Measurements from ENCODE around the gene PTTG1.
A peak's percentile ranks its signal among the peaks of the same experiment; 100 is the strongest.

Gene PTTG1

DNA sequence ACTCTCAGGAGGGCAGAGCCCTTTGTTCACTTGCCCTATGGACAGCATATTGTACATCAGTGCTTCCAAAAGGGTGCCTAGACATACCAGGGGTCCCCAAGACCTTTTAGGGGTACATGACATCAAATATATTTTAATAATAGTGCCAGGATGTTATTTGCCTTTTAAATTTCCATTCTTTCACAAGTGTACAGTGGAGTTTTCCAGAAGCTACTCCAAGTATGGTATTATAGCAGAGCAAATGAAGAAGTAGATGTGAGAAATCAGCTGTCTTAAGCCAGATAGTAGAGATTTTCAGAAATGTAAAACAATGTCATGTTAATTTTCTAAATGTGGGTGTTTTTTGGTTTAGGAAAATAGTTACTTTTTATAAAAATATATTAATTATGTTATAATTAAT is 15.6 kb downstream of the PTTG1 start:
- no peaks in the 10 kb centered on the region for H3K36me3 ChIP-seq
- H3K9me3 ChIP-seq, result no peaks in the 10 kb centered on the region
- H3K4me3 ChIP-seq (ENCODE audit: low read depth, low read length), result no peak overlapping the region
- peaks cover 2% of the 10 kb centered on the region; the same call in 1 of the 2 replicates for H3K4me1 ChIP-seq
- no peak for TF ChIP-seq CTCF (IDR thresholded peaks at IDR 0.05; ENCODE audit: low read depth, low read length)
- no peak for DNase-seq
- peaks cover 13% of the 10 kb centered on the region; the same call in 1 of the 2 replicates for H3K27me3 ChIP-seq

DNA sequence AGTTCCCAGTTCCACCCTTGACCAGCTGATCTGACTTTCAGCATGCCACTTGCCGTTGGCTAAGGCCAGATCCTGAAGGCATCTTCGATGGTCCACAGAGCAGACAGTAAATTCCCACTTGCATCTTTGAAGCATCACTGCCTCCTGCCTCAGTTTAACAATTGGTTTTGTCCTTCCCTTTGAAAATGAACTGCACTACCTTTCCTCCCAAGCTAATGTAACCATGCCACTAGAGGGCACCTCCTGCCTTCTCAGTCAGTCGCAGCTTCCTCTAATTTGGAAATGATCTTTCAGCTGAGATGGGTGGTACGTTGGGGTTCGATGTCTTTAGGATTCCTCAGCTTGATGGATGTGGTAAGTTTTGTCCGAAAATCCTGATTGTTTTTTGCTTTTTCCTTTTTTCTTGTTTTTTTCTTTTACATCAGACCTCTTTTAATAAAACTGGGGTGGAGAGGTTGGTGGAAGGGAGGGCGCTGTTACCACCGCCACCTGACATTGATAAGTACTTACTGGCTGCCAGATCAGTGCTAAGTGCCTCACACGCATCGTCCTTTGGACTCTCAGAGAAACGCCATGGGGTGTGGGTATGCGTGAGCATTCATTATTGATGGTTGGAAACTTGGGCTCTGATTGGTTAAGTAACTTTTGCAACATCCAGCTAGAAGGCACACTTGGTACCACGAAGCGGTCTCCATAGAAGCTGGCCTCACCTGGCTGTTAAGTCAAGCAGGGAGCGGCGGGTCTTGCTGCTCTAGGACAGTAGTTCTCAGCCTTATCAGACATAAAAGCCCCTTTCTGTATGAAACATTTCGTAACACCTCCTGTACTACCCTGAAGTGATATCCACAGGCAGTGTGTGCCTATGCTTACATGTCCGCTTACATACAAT is 16.9 kb downstream of the PTTG1 start:
- H3K27me3 ChIP-seq, result peaks cover 13% of the 10 kb centered on the region; the same call in 1 of the 2 replicates
- peak overlapping the region; percentile 58 for H3K4me3 ChIP-seq (ENCODE audit: low read depth, low read length)
- no peaks in the 10 kb centered on the region for H3K9me3 ChIP-seq
- peak; percentile 62 for DNase-seq
- no peaks in the 10 kb centered on the region for H3K36me3 ChIP-seq
- peak; percentile 97 for TF ChIP-seq CTCF (IDR thresholded peaks at IDR 0.05; ENCODE audit: low read depth, low read length)
- peaks cover 2% of the 10 kb centered on the region; the same call in 1 of the 2 replicates for H3K4me1 ChIP-seq

GRCh38 chr5:160439205-160439600 is 17.5 kb downstream of the PTTG1 start:
- Histone ChIP-seq H3K4me1 (no peaks in the 10 kb centered on the region; the same call in 1 of the 2 replicates), H3K4me3 (ENCODE audit: low read depth, low read length) (peak overlapping the region; percentile 58), H3K9me3 (no peaks in the 10 kb centered on the region)

DNA sequence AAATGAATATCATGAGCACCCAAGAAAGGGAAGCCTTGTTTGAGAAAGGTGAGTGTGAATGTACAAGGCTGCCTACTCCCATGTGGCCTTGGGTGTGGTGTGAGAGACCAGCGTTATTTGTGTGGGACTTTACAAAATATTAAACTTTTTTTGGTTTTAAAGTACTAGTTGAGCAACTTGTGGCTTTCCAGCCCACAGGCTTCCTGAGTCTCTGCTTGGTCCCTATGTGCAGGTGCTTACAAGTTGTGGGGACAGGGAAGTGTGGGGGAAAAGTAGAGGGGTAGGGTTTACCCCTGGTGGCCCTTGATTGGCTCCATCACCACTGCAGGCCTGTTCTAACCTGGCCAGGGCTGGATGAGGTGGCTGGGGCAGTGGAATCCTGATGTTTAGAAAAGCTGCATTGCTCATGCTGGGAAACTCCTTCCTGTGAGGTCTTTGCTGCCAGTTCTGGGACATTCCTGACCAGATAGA is 19.7 kb downstream of the PTTG1 start:
- TF ChIP-seq CTCF (IDR thresholded peaks at IDR 0.05; ENCODE audit: low read depth, low read length), result no peak
- no peak for DNase-seq

More at GRCh38 chr5:160439205-160439600, 17.5 kb downstream of the PTTG1 start:
- DNase-seq, result peak; percentile 84
- TF ChIP-seq CTCF (IDR thresholded peaks at IDR 0.05; ENCODE audit: low read depth, low read length), result peak; percentile 95
- H3K27me3 ChIP-seq, result peaks cover 13% of the 10 kb centered on the region; the same call in 1 of the 2 replicates
- no peaks in the 10 kb centered on the region for H3K36me3 ChIP-seq

GRCh38 chr5:160442824-160443431 is 21.3 kb downstream of the PTTG1 start:
- DNase-seq, result no peak
- no peaks in the 10 kb centered on the region for H3K4me1 ChIP-seq
- no peaks in the 10 kb centered on the region for H3K36me3 ChIP-seq
- no peak overlapping the region for H3K4me3 ChIP-seq (ENCODE audit: low read depth, low read length)
- H3K27me3 ChIP-seq, result peaks cover 13% of the 10 kb centered on the region; the same call in 1 of the 2 replicates
- no peak for TF ChIP-seq CTCF (IDR thresholded peaks at IDR 0.05; ENCODE audit: low read depth, low read length)
- no peaks in the 10 kb centered on the region for H3K9me3 ChIP-seq

More for the DNA sequence above, 19.7 kb downstream of the PTTG1 start:
- no peaks in the 10 kb centered on the region for H3K4me1 ChIP-seq
- H3K9me3 ChIP-seq, result no peaks in the 10 kb centered on the region
- H3K4me3 ChIP-seq (ENCODE audit: low read depth, low read length), result no peak overlapping the region
- H3K36me3 ChIP-seq, result no peaks in the 10 kb centered on the region
- peaks cover 13% of the 10 kb centered on the region; the same call in 1 of the 2 replicates for H3K27me3 ChIP-seq
